ENCODE measurements around the gene APOL3. TPM values are rescaled to one million over a fixed set of nuclear protein-coding genes. Genes with fewer than 3 reads are reported as not detected.
"Not testable (repeated sequence)": the region's sequence is repeated elsewhere in the genome, so short reads cannot be mapped to it uniquely, and the experiment has no call there.

The APOL3 gene
- total and polyA plus RNA-seq, 2 of the 13 experiments (the other 11 are each of a cell fraction or from before 2014, with no cell fraction given): 3.8 to 5.4 TPM

GRCh38 chr22:36201630-36202319 lies 41.2 kb upstream of the APOL3 start, which contains the start of gene APOL4:
Gene APOL4, minus strand, starts transcription at chr22:36201809. Its CDS starts 75 bp downstream, at chr22:36201734.
- Histone ChIP-seq H3K27ac (ENCODE audit: extremely low read length, insufficient read depth, low read length) (no peak within 1 kb of the TSS), H3K36me3 (replicated peaks in 1 of 2; ENCODE audit: control insufficient read depth in 1 of 2, insufficient read depth in 2 of 2, low read length in 2 of 2) (no peaks in the 10 kb centered on the region), H3K9me3 (ENCODE audit: low read length) (no peaks in the 10 kb centered on the region), H3K4me3 (replicated peaks in 1 of 3; ENCODE audit: insufficient read depth in 1 of 3, low read depth in 2 of 3, low read length in 3 of 3) (peak within 1 kb of the TSS in 1 of 3 experiments; percentile 56; a peak in 1 of 6 replicates), H2AFZ (ENCODE audit: low read length) (no peak within 1 kb of the TSS), H3K4me2 (ENCODE audit: low read depth, low read length) (peak within 1 kb of the TSS; percentile 95), H3K27me3 (ENCODE audit: control insufficient read depth in 1 of 2, insufficient read depth in 2 of 2, low read length in 2 of 2) (no peaks in the 10 kb centered on the region; a peak in 1 of 5 replicates), H3K79me2 (ENCODE audit: insufficient read depth, low read length) (no peaks in the 10 kb centered on the region), H4K20me1 (ENCODE audit: insufficient read depth, low read length) (no peaks in the 10 kb centered on the region), H3K4me1 (ENCODE audit: insufficient read depth, low read length) (peaks cover 65% of the 10 kb centered on the region), H3K9ac (ENCODE audit: insufficient read depth, low read depth, low read length) (no peak within 1 kb of the TSS)
- no peak for DNase-seq (ENCODE audit: low spot score)
- FAIRE-seq: no peak
- ChIA-PET CTCF (ENCODE audit: low intra/inter-chr PET ratio, low total read pairs) (no interaction called here), POLR2A (no interaction called here)
- TF ChIP-seq ZNF101 (CRISPR knock-in tag; IDR thresholded peaks at IDR 0.05; ENCODE audit: borderline replicate concordance, low read depth) (no peak), KAT8 (CRISPR knock-in tag; IDR thresholded peaks at IDR 0.05) (no peak), XRCC5 (optimal IDR thresholded peaks at IDR 0.05; ENCODE audit: low read length) (no peak), BCLAF1 (IDR thresholded peaks at IDR 0.05) (no peak)
- in situ Hi-C loops (cut with HindIII; ENCODE audit: extremely low pct_ligation_motif_present, low pct_unique_long_range_greater_than_20kb) (no loop called here), intact Hi-C loops (cut with micrococcal nuclease; ENCODE audit: unreplicated experiment) (loop anchor here (5.0 kb wide), 1 partner anchor 36 kb away; the partner anchor contains the start of gene APOL2)
- BruUV-seq (replicated peaks): no TSS peak
- no peak for ATAC-seq
- 92% methylated on average over 6 of the region's 13 CpGs for WGBS (ENCODE audit: low lambda C conversion rate)

- FAIRE-seq; H4K20me1 ChIP-seq (ENCODE audit: insufficient read depth, low read length); H3K4me2 ChIP-seq (ENCODE audit: low read depth, low read length); POLR2A ChIA-PET; DNase-seq (ENCODE audit: low spot score); BruUV-seq (replicated peaks); H3K27ac ChIP-seq (ENCODE audit: extremely low read length, insufficient read depth, low read length); H3K4me3 ChIP-seq (replicated peaks in 1 of 3; ENCODE audit: insufficient read depth in 1 of 3, low read depth in 2 of 3, low read length in 3 of 3); H3K79me2 ChIP-seq (ENCODE audit: insufficient read depth, low read length); ATAC-seq; CTCF ChIA-PET (ENCODE audit: low intra/inter-chr PET ratio, low total read pairs); H3K36me3 ChIP-seq (replicated peaks in 1 of 2; ENCODE audit: control insufficient read depth in 1 of 2, insufficient read depth in 2 of 2, low read length in 2 of 2); in situ Hi-C loops (cut with HindIII; ENCODE audit: extremely low pct_ligation_motif_present, low pct_unique_long_range_greater_than_20kb); H3K9ac ChIP-seq (ENCODE audit: insufficient read depth, low read depth, low read length); H2AFZ ChIP-seq (ENCODE audit: low read length); H3K9me3 ChIP-seq (ENCODE audit: low read length); H3K27me3 ChIP-seq (ENCODE audit: control insufficient read depth in 1 of 2, insufficient read depth in 2 of 2, low read length in 2 of 2): not testable (repeated sequence)
- WGBS (ENCODE audit: low lambda C conversion rate): 100% methylated on average over 1 of the region's 5 CpGs
- H3K4me1 ChIP-seq (ENCODE audit: insufficient read depth, low read length): peaks cover 65% of the 10 kb centered on the region
- intact Hi-C loops (cut with micrococcal nuclease; ENCODE audit: unreplicated experiment): loop anchor here (5.0 kb wide), 1 partner anchor 36 kb away; the partner anchor contains the start of gene APOL2
Measured at GRCh38 chr22:36201025-36201424, 40.5 kb upstream of the APOL3 start.

Measured in HepG2 (cell line).